LNCaP clone FGC (cell line): ENCODE measurements around the gene RCOR1.

ENCODE experiments used
- DNase-seq: peaks from one replicate; pipeline ENCODE4 v3.0.0-alpha.2; 2011; ENCODE audit warnings: low read depth
- H3K4me3 ChIP-seq: 2 replicates; pipeline ENCODE4 v1.5.1; 2011; ENCODE audit warnings: mild to moderate bottlenecking, low read depth, low read length, control low read depth
- CTCF ChIP-seq: IDR thresholded peaks from 2 replicates; pipeline ENCODE4 v1.5.1; 2012; ENCODE audit warnings: mild to moderate bottlenecking; ENCODE audit not compliant: control insufficient read depth, insufficient read depth; ENCODE audit errors: extremely low read depth

The RCOR1 gene

DNA sequence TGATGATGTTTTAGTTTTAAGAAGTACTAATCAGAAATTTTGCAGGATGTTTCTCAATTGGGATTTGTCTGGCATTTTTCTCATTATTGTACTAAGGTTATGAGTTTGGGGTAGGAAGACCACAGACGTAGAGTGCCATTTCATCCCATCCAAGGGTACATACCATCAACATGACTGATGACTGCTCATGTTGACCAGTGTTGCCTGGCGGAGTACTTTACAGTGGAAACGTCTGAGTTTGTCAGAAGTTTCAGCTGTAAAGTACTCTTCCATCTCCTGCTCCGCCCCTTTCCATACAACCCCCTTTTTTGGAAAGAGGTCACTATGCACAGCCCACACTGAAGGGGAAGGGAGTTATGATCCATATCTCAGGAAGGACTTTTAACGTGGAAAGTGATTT lies 74.2 kb downstream of the RCOR1 start:
- TF ChIP-seq CTCF = no peak
- no peak overlapping the region for H3K4me3 ChIP-seq
- DNase-seq = no peak

DNA sequence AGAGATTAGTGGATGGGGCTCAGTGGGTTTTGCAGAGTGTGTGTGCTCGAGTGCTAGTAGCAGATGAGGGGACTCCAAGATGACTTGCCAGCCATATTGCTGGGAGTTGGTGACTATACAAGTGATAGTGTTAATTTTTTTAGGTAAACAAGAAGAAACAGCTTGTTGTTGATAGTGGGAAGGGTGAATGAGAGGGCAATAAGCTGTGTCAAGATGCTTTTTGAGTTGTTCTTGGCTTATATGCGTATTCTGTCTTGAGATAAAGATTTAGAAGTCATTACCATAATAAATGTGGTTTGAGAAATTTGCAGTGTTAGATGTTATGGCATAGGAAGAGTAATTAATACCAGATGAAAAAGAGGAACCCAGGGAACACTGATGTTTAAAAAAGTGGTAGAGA lies 75.3 kb downstream of the RCOR1 start:
- no peak for TF ChIP-seq CTCF
- no peak for DNase-seq
- H3K4me3 ChIP-seq = no peak overlapping the region

GRCh38 chr14:102668291-102668873 lies 75.9 kb downstream of the RCOR1 start:
- TF ChIP-seq CTCF = no peak
- H3K4me3 ChIP-seq = no peak overlapping the region
- DNase-seq = no peak

DNA sequence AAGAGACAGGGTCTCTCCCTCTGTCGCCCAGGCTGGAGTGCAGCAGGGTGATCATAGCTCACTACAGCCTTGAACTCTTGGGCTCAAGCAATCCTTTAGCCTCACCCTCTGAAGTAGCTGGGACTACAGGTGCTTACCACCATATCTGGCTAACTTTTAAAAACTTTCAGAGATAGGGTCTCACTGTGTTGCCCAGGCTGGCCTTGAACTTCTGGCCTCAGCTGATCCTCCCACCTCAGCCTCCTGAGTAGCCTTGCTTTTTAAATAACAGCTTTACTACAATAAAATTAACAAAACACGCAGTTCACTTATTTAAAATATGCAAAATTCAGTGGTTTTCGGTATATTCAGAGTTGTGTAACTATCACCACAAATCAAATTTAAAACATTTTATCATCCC lies 79.0 kb downstream of the RCOR1 start:
- no peak for TF ChIP-seq CTCF
- no peak for DNase-seq
- no peak overlapping the region for H3K4me3 ChIP-seq

DNA sequence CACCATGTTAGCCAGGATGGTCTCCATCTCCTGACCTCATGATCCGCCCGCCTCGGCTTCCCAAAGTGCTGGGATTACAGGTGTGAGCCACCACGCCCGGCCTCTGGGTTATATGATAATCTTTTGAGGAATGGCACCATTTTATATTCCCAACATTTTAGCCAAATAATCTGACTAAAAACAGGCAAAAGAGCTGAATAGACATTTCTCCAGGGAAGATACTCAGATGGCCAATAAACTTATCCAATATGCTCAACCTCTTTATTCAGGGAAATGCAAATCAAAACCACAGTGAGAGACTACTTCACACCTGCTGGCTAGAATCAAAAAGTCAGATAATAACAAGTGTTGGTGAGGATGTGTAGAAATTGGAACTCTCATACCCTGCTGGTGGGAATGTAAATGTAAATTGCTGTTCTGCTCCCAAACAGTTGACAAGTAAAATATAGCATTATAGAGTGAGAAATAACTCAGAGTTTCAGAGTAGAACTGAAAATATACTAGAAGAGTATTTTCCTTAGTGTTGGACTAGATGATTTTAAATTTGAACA lies 80.0 kb downstream of the RCOR1 start:
- no peak overlapping the region for H3K4me3 ChIP-seq
- no peak for TF ChIP-seq CTCF
- DNase-seq = no peak

GRCh38 chr14:102675396-102675795 lies 82.9 kb downstream of the RCOR1 start:
- DNase-seq = no peak
- TF ChIP-seq CTCF = no peak
- no peak overlapping the region for H3K4me3 ChIP-seq

DNA sequence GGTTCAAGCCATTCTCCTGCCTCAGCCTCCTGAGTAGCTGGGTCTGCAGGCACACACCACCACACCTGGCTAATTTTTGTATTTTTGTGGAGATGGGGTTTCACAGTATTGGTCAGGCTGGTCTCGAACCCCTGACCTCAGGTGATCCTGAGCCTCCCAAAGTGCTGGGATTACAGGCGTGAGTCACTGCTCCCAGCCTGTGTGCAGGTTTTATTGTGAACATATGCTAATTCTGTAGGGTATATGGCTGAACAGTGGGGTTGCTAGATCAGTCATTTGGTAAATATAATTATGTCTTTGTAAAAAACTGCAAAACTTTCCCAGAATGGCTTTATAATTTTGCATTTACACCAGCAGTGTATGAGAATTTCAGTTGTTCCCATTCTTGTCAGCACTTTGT lies 85.9 kb downstream of the RCOR1 start:
- no peak for DNase-seq
- no peak overlapping the region for H3K4me3 ChIP-seq
- TF ChIP-seq CTCF = no peak
